Erythroblast (primary cell): ENCODE results near the gene PRKCE.

Experiments used
- DNase-seq, 2 experiments: peaks; one replicate each; lab custom pipeline; 2025; lab: John Stamatoyannopoulos, UW
- GATA1 ChIP-seq: IDR thresholded peaks from 2 replicates; pipeline ENCODE4 v1.6.1; 2011; ENCODE audit warnings: low read depth, mild to moderate bottlenecking, control low read depth, low read length, moderate library complexity
- POLR2A ChIP-seq: IDR thresholded peaks from 2 replicates; pipeline ENCODE4 v1.6.1; 2011; ENCODE audit warnings: mild to moderate bottlenecking, low read length

The PRKCE gene

DNA sequence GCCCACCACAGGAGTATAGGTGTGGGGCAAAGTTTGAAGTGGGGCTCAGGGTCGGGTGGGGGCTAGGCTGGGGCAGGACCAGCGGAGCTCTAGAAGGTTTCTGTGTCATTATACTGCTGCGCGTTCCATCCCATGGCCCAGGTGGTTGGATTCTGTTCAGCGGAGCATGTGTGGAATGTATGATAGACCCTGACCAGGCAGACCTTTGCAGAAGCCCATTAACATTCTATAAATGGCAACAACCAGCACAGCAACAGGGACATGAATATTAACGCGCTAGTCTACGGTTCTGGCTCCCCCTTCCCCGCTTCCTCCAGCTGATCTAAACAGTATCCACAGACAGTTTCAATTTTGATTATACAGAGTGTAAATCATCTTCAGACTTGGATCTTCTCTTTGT is 4.1 kb upstream of the PRKCE start:
- TF ChIP-seq POLR2A = no peak
- TF ChIP-seq GATA1 = no peak
- DNase-seq = no peak

GRCh38 chr2:45647986-45648520 is 3.4 kb upstream of the PRKCE start:
- TF ChIP-seq GATA1 (no peak), POLR2A (no peak)
- DNase-seq = no peak

- no peak for TF ChIP-seq POLR2A
- no peak for TF ChIP-seq GATA1
- no peak for DNase-seq
Observed at GRCh38 chr2:45648636-45649035, 2.8 kb upstream of the PRKCE start.

DNA sequence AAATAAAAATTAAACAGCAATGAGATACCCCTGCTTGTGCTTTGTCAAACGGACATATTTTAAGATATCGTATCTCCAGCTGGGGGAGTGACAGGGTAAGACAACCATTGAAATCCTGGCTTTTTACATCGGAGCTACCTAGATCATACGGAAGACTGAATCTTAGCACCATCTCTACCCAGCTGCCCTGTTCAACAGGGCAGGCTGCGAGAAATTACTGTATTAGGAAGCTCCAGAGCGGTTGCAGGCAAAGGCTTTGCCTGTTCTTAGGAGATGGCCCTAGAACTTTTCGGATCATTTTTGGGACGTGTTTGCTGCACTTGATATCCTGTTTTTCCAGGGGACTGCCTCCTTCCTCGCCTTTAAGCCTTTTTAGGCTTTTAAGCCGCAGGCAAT is 2.0 kb upstream of the PRKCE start:
- TF ChIP-seq GATA1 = no peak
- no peak for TF ChIP-seq POLR2A
- DNase-seq = no peak

GRCh38 chr2:45649858-45650811 is 1.3 kb upstream of the PRKCE start:
- DNase-seq = peak; percentile 37 to 55
- TF ChIP-seq GATA1 = no peak
- peak; percentile 15 for TF ChIP-seq POLR2A

GRCh38 chr2:45650851-45651414 is 542 bp upstream of the PRKCE start:
- DNase-seq = peak; percentile 87
- peak; percentile 57 for TF ChIP-seq POLR2A
- TF ChIP-seq GATA1 = no peak

DNA sequence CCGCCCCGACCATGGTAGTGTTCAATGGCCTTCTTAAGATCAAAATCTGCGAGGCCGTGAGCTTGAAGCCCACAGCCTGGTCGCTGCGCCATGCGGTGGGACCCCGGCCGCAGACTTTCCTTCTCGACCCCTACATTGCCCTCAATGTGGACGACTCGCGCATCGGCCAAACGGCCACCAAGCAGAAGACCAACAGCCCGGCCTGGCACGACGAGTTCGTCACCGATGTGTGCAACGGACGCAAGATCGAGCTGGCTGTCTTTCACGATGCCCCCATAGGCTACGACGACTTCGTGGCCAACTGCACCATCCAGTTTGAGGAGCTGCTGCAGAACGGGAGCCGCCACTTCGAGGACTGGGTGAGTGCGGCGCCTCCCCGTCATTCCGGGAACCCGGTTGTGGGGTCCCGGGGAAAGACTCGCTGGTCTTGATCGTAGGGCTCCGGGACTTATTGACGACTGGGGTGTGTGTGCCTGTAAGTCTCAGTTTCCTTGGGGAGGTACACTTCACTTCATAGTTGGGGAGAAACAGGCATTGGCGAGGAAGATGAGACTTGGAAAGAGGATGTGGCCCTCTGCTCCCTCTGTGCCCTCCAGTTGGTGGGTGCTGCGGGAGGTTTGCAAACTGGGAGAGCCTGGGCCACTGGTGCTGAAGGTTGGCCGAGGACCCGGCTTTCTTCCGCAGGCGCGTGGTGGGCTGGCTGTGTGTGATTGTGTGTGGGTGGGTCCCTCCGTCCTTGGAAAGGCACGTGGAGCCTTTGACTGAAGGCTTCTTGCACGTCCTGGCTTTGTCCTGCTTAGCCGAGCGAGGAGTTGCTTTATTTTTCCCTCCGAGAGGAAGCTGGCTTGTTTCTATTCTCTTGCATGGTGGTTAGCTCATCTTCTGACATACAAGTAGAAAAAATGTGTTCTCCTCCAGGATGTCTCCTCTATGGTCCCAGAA is 886 bp downstream of the PRKCE start:
- no peak for TF ChIP-seq GATA1
- no peak for TF ChIP-seq POLR2A
- no peak for DNase-seq

DNA sequence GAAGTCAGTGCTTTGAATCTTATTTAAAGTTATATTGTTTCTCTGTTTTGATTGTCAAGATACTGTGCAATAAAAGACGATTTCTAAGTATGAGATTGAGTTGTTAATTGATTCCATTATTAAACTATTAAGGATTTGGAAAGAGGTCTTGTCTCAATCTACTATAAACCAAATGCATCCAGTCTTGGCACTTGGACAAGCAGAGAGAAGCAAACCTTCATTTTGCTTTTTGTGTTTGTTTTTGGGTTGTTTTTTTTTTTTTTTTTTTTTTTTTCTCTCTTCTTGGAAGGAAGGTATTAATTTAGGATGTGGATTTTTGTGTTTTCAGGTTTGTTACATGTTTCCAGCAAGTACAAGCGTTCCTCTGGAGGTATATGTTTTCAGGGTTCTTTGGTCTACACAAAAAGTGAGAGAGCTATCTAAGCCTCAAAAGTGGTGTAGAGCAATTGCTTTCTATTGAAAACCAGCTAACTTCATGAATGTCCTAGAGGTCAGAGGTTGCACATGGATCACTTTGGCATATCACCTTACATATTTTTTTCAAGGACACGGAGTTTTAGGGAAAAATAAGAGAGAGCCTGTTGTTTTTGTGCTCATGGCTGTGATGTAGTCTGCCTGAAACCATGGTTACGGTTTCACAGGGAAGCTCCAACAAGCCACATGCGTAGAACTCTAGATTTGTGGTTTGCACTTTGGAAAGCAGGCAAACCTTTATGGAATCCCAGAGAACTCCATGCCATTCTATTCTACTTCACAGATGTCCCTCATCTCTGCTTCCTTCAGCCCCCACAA is 1.8 kb downstream of the PRKCE start:
- TF ChIP-seq POLR2A = no peak
- no peak for TF ChIP-seq GATA1
- DNase-seq = no peak

GRCh38 chr2:45654250-45654649 is 2.8 kb downstream of the PRKCE start:
- DNase-seq = no peak
- TF ChIP-seq POLR2A (no peak), GATA1 (no peak)

GRCh38 chr2:45661828-45662227 is 10.4 kb downstream of the PRKCE start:
- DNase-seq = no peak
- TF ChIP-seq GATA1 (no peak), POLR2A (no peak)

DNA sequence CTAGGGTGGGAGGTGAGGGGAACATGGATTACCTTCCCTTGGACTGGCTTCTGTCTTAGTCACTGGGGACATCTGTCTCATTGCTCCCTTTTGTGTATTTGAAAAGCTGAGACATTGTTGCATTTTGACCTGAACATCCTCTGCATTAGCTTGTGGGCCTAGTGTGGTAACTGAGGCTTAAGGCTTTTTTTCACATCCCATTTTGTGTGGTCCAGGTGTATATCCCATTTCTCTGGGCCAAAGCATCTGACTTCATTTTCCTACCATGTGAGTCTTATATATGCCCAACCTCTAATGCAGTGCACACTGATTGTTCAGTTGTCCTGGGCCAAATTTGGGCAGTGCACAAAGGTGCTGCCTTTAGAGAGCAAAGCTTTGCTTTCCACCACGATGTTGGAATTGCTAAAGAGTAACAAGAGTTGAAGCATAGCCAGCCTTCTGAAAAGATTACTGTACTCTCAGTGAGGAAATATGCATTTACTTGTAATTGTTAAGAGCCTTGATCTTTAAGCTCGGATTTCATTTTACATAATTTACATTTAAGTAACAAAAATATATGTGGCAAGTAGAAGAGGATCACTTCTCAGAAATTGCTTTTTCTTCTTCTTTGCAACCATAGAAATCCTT is 13.3 kb downstream of the PRKCE start:
- TF ChIP-seq GATA1 (no peak), POLR2A (no peak)
- DNase-seq = no peak

GRCh38 chr2:45668509-45668908 is 17.0 kb downstream of the PRKCE start:
- DNase-seq = no peak
- TF ChIP-seq GATA1 (no peak), POLR2A (no peak)
